Suppressor macrophage (primary cell): ENCODE results near the gene CCDC170.
"Not testable (repeated sequence)": the region's sequence is repeated elsewhere in the genome, so short reads cannot be mapped to it uniquely, and the experiment has no call there.

ENCODE experiments used
- DNase-seq, 4 experiments: peaks; one replicate each; pipeline ENCODE4 v3.0.0-alpha.2; 2020 to 2022
- total RNA-seq, 17 experiments: gene quantifications; one replicate each; lab custom pipeline; 2026; ENCODE audit warnings: mixed read lengths in 6 of 17, inconsistent platforms in 3 of 17; lab: John Stamatoyannopoulos, UW

The CCDC170 gene, protein sequence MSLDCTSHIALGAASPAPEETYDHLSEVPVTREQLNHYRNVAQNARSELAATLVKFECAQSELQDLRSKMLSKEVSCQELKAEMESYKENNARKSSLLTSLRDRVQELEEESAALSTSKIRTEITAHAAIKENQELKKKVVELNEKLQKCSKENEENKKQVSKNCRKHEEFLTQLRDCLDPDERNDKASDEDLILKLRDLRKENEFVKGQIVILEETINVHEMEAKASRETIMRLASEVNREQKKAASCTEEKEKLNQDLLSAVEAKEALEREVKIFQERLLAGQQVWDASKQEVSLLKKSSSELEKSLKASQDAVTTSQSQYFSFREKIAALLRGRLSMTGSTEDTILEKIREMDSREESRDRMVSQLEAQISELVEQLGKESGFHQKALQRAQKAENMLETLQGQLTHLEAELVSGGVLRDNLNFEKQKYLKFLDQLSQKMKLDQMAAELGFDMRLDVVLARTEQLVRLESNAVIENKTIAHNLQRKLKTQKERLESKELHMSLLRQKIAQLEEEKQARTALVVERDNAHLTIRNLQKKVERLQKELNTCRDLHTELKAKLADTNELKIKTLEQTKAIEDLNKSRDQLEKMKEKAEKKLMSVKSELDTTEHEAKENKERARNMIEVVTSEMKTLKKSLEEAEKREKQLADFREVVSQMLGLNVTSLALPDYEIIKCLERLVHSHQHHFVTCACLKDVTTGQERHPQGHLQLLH
- 2.6 to 36.2 (median 15.4) reads per million in 17 experiments for total RNA-seq

DNA sequence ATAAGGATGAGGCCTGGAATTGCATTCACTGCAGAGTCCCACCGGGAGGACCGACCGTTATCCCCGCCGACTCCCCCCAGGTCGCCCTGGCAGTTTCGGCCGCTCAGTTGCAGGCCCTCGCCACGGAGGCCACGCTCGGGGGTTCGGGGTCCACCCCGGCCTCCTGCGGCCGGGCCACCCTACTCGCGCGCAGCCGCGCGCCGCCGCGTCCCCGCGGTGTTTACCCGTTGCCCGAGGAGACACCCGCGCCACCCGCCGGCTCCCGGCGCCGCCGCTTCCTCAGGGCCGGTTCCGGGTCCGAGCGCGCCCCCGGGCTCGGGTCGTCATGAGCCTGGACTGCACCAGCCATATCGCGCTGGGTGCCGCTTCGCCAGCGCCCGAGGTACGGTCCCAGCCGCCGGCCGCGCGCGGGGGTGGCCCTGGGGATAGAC, at the start of gene CCDC170:
Gene CCDC170 (plus strand): TSS at position 214 of the 431 bp plus-strand sequence. CDS start 112 bp downstream, at position 326.
- DNase-seq = peak; percentile 58 to 86 (median 72)

DNA sequence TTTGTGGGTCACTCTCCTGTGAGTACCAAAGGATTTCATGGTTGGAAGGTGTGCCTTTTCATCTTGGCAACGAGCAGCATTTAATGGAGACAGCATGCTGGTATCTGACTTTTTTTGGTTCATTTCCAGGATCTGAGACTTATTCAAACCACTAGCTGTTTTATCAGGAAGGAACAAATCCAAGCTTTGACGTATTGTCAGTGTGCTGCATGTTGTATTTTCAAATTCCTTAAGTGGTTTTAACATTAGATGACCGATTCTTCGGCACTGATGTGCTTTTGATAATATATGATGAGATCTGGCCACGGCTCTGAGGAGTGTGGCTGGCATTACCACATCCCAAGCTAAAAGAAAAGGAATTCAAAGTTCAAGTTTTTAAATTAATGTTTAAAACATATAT, 48.3 kb upstream of the CCDC170 start:
- DNase-seq = no peak

DNA sequence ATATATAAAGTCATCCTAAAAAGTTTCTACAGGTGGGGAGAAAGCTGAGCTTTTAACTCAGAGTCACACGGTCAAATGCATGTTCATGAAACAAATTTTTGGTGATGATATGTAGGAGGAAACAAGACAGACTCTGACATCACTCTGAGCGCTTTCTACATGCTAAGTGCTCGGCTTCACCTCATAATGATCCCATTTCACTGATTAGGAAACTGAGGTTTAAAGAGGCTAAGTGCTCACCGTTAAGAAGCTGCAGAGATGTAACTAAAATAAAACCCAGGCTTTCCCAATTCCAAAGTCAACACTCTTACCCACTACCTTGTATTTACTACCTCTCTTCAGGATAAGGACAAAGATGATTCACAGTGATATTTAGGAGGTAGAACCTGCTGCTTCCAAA, 46.6 kb upstream of the CCDC170 start:
- DNase-seq = no peak

DNA sequence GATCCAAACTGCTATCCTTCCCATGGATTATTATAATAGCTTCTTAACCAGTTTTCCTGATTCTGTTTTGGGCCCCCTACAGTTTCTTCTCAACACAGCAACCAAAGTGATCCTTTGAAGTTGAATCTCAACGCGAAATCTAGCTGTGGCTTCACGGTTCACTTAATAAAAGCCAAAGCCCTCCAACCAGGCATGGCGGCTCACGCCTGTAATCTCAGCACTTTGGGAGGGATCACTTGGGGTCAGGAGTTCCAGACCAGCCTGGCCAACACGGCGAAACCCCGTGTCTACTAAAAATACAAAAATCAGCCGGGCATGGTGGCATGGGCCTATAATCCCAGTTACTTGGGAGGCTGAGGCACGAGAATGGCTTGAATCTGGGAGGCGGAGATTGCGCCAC, 45.2 kb upstream of the CCDC170 start:
- no peak for DNase-seq

DNA sequence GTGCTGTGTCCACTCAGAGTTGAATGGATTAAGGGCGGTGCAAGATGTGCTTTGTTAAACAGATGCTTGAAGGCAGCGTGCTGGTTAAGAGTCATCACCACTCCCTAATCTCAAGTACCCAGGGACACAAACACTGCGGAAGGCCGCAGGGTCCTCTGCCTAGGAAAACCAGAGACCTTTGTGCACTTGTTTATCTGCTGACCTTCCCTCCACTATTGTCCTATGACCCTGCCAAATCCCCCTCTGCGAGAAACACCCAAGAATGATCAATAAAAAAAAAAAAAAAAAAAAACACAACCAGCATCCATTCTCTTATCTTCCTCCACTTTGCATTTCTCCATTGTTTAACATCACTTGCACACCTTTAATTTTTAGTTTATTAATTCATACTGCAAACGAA, 42.9 kb upstream of the CCDC170 start:
- DNase-seq = not testable (repeated sequence)

DNA sequence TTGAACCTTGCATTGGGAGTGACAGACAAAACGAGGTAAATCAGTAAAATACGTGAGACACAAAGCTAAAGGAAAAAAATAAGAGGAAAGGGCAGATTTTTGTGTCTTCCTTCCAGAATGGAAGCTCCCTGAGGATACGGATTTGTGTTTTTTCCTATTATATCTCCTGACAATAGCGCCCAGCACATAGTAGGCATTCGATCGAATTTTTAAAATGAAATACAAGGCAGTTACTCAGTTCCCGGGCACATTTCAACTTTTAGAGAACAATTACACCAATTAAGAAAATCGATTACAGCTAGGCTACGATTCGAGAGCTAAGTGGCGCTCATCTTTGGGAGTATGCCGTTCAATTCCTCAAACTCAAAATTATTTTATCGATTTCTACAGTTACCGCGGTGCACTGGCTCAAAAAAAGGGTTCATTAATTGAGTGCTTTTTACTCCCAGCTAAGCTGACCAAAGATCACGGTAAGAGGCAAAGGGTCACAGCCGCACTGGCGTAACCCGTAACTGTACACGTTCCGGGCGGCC, 42.3 kb upstream of the CCDC170 start:
- DNase-seq = no peak

DNA sequence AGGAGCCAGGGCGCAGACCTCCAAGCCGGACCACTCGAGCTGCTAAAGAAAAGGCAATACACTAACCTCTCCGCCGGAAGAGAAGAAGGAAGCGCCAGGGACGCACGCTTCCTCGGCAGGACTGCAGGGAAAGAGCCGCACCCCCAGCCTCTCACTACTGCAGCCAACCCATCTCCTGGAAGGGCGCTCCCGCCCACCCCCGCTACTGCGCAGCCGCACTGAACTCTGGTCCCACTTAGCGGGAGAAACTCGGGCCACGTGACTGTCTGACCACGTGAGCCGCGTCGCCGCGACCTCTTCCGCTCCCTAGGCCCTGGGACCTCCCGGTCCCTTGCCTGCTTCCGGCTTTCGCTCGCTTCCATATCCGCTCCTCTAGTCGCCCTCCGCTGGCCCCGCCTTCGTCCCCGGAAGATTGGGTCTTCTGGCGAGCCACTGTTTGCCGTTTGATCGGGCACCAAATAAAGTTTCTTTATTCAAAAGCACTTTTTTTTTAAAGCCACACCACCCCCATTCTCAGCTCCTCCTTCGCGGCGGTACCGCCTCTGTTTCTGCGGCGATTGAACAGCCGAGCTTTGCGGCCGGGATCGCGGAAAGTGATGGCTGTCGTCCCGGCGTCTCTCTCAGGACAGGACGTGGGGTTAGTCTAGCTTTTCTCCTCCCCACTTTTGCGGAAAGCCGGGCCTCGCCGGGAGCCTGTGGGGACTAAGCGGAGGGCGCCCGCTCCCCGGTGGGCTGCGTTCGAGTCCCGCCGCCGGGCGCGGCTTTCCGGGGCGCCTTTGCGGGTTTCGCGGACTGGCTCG, 41.7 kb upstream of the CCDC170 start, which contains the start of gene RMND1:
Gene RMND1 (minus strand): TSS at position 177 of the 800 bp plus-strand sequence. CDS start 6,315 bp downstream, outside the sequence.
- DNase-seq = peak; percentile 100

DNA sequence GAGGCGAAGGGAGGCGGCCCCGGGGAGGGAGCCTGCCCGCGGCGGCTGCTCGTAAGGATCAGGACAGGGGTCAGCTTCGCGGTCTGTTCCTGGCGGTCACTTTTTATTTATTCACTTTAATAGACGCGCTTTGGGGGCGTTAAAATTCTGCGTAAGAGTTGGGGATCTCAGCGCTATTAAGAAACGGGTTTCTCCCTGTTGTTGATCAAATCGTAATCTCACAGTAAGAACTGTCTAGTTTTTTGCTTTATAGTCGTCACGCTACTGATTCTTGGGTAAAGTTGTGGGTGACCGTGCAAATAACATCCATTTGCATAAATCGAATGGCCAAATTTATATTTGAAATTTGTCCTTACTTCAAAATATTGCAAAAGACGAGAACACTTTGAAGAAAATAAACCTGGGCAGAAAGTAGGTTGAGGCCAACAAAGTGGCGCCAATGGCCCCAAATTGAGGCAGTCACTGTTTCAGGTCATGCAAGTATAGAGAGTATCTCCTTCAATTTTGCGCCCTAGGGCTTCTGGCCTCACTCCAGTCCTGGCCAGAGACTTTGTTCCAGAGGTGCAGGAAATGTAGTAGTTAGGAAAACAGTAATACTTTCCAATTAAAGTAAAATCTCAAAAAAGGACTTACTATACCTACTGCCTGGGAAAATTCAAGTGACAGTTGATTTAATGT, 40.9 kb upstream of the CCDC170 start:
- peak in 1 of 4 experiments; percentile 14 for DNase-seq

DNA sequence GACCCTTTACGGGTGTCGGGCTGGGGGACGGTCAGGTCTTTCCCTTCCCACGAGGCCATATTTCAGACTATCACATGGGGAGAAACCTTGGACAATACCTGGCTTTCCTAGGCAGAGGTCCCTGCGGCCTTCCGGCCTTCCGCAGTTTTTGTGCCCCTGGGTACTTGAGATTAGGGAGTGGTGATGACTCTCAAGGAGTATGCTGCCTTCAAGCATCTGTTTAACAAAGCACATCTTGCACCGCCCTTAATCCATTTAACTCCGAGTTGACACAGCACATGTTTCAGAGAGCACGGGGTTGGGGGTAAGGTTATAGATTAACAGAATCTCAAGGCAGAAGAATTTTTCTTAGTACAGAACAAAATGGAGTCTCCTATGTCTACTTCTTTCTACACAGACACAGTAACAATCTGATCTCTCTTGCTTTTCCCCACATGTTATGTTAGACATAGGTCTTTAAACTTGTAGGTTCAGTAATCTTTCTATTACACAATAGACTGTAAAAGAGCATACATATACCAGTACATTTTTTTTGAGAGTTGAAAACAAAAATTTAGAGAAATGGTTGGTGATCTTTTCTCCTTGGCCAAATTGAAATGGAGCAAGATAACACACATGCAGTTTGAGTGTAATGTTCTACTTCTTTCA, 37.9 kb upstream of the CCDC170 start:
- not testable (repeated sequence) for DNase-seq

DNA sequence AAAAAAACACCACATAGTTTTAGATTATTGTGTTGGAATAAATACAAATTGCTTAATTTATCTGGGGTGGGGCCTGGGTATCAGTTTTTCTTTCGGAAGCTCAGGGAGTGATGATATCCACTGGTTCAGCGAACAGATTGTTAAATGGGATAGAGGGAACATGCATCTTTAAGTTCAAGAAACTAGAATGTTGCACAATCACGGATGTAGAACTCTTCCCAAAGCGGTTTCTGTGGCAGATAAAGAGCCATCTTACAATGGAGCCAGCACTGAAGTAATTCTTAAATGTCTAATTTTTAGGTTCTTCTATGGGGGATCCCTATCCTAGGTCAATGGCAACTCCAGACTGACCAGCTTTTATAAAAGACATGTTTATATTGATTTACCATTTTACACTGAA, 32.1 kb upstream of the CCDC170 start:
- no peak for DNase-seq

DNA sequence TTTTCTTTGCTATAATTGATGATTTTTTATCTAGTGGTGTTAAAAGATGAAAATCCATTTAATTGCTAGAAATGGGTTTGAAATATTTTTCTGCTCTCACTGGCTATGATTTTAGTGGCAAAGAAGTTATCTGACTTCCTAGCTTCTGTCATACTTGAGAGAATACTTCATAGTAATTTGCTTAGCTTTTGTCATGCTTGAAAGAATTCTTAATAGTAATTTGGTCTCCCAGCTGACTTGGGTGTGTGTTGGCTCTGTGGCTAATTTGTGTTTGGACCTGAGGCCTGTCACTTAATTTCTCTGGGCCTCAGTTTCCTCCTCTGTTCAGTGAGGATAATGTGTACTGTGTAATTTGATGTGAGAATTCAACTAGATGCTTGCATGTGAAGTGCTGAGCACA, 29.1 kb upstream of the CCDC170 start:
- DNase-seq = no peak

DNA sequence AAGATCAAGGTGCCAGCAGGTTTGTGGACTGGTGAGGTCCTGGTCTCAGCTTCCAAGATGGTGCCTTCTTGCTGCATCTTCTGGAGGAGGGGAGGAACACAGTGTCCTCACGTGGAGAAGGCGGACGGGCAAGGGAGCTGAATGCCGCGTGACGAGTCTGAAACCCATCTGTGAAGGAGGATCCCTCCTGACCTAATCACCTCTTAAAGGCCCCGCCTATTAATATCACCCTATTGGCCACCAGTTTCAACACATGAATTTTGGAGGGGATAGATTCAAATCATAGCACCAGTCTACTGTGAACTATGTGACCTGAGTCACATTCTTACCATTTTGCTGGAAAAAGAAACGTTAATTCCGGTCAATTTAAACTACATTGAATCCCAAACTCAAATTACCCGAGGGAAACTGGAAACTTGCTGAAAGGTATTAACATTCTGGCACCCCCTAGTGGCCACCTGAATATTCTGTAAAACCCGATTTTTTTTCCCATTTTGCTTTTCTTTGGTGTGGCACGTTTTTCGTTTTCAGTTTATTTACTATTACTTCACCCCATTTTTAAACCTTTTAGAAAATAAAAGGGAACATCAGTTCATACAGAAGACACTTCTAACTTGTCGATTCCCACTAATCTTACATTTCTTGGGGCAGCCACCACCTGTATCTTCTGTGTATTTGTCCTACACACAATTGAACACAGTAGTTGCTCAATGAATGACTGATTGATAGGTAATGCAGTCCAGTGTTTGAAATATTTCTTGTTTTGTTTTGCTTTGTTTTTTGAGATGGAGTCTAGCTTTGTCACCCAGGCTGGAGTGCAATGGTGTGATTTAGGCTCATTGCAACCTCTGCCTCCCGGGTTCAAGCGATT, 17.9 kb upstream of the CCDC170 start:
- DNase-seq = peak; percentile 47 to 74 (median 56)

DNA sequence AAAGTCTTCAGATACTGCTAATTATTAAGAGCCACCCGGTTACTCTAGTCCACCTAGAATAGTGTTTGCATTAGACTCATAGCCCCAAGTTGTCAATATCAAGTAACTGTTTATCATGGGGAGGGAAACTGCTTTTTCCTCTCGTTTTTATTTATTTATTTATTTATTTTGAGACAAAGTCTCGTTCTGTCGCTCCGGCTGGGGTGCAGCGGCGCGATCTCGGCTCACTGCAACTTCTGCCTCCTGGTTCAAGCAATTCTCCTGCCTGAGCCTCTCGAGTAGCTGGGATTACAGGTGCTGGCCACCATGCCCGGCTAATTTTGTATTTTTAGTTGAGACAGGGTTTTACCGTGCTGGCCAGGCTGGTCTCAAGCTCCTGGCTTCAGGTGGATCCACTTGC, 16.1 kb upstream of the CCDC170 start:
- DNase-seq = no peak

DNA sequence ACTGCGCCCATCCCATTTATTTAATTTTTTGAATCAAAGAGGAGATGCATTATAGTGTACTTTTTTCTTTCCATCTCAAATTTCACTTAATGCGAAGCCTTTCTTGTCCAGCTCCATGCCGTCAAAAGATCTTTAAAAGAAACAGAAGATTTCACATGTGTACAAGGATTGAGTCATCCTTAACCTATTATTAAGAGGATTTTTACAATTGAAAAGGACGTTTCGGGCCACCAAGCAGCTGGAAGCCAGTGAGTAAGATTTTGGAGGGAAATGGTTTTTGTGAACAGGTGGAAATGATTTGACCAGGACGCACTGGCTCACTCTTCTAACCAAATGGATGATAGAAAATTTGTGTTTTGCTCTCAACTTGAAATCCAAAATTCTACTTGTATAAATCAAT, 15.1 kb upstream of the CCDC170 start:
- no peak for DNase-seq

DNA sequence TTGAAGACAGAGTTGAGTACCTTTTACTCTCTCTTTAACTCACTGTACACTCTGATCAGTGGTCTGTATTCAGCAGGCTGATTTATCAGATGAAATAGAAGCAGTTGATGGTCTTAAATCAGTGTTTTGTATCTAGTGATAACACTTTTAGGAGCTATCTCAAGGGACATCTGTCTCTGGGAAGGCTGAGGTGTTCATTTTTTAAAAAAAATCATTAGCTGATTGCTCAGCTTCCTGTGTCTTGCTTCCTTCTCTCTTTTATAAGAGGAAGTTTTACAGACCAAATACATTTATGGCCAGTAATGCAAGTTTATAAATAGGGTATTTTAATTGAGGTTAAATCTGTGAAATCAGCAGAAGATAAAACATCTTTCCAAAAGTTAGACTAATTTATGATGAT, 12.0 kb upstream of the CCDC170 start:
- DNase-seq = peak in 3 of 4 experiments; percentile 38 to 71 (median 66)

DNA sequence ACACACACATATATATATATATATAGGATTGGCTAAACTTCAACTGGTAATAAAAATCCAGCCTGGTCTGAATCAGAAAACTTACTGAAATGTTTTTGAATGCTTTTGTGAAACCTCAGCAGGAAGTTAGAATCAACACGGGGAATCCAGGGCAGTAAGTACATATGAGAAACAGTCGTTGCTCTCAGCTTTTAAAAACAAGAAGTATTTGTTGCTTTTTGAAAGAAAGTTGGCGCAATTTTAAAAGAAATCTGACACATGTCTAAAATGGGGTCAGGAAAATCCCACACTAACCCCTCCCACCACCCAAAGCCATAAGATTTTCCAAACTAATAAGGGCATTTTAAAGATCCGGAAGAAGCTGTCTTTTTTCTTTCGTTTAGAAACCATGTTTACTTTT, 11.5 kb upstream of the CCDC170 start:
- peak; percentile 53 to 91 (median 76) for DNase-seq

DNA sequence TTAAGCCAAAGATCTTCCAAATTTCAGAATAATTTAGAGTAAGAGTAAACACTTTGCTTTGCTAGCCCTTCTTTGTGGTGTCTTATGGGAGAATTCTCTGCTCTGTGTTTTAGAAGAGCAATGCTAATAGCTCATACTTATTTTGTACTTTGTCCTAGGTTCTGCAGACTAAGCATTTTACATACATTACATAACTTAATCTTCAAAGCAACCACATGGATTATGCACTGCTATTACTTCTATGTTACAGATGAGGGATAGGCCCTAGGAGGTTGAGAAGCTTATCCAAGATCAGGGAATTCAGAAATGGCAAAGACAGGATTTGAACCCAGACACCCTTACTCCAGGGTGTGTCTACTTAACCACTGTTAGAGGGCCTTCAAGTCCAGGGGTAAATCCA, 9.8 kb upstream of the CCDC170 start:
- peak in 2 of 4 experiments; percentile 26 to 52 for DNase-seq

DNA sequence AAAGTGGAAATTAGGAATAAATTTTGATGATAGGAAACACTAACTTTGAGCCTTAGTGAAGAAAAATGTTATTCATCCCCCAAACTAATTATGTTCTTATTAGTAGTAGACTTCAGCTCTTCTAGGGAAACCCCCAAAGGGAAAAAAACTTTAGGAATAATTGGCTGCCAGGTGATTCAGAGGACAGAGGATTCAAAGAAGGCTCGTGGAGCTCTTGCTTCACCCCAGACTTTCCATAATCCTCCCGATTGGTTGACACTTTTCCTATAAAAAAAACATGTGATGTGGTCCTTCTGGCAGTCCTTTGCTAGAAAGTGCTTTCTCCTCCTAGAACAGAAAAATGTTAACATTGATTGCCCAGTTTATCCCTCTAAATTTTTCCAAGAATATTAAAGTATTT, 5.6 kb upstream of the CCDC170 start:
- DNase-seq = no peak

DNA sequence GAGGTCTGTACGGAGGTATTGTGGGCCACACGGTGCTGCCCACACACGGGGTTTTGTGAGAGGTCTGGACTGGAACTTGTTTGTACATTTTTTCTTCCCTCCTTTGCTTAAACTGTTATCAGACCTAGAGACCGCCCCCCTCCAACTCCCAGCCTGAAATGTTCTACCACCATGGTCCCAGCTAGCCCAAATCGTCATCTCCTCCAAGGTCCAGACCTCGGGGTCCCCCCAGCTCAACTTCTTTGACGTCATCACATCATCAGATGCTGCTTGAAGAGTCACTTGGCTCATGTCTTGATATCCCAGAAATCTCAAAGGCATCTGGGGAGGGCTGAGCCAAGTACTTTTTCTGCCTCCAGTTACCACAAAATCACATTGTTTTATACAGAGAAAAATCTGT, 2.8 kb upstream of the CCDC170 start:
- no peak for DNase-seq

DNA sequence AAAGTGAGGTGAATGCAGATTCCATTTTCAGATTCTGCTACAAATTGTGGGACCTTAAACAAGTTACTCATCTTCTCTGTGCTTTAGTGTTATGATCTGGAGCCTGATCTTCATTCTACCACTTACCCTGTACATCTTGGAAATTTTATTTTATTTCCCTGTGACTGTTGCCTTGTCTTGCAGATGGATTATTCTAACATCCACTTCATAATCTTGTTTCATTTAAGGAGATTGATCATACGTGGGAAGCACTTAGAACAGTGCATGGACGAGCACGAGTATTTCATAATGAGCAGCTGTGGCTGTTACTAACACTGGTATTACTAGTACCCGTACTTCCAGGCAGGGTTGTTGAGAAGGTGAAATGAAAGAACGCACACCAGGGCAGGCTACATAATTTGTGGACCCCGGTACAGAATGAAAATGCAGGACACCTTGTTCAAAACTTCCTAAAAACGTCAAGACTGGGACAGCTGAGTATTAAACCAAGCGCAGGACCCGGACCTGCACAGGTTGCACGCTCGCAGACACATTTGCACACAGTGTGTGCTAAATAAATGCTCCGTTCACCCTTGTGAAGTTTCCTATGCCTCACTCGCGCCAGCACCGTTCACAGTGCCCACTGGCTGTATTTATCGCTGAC, 535 bp upstream of the CCDC170 start:
- DNase-seq = peak in 1 of 4 experiments; percentile 24
